A172 (cell line): Measurements from ENCODE around the gene HOXB9. TPM values are rescaled to one million over a fixed set of nuclear protein-coding genes. Genes with fewer than 3 reads are reported as not detected.

Experiments used
- DNase-seq: peaks from one replicate; pipeline ENCODE4 v3.0.0-alpha.2; 2015; ENCODE audit warnings: low spot score
- total RNA-seq: library from RNA; depleted of rRNA; stranded (reverse); fragments of >200 nt; shearing (Covaris generic); gene quantifications from 2 replicates; pipeline ENCODE4 v1.2.3, GENCODE V29; 2014

HOXB9 gene
- total RNA-seq, 1 experiment from 2014 or later, result 8.3 TPM

GRCh38 chr17:48597778-48598631, 28.2 kb downstream of the HOXB9 start:
- peak; percentile 91 for DNase-seq

GRCh38 chr17:48597528-48597777, 28.7 kb downstream of the HOXB9 start:
- no peak for DNase-seq

GRCh38 chr17:48596735-48597527, 29.2 kb downstream of the HOXB9 start:
- peak; percentile 83 for DNase-seq

- peak; percentile 53 for DNase-seq
These were observed 30.0 kb downstream of the HOXB9 start for GRCh38 chr17:48596000-48596734.

- DNase-seq, result peak; percentile 39
These were observed 30.7 kb downstream of the HOXB9 start for GRCh38 chr17:48595278-48595999.

- peak; percentile 31 for DNase-seq
These were observed 31.4 kb downstream of the HOXB9 start for GRCh38 chr17:48594538-48595277.

- peak; percentile 96 for DNase-seq
These were observed 32.2 kb downstream of the HOXB9 start for GRCh38 chr17:48593840-48594537.

- no peak for DNase-seq
These were observed 32.9 kb downstream of the HOXB9 start, which contains the start of gene HOXB5 for GRCh38 chr17:48593126-48593829. TSS of gene HOXB5 (minus strand) at chr17:48593779. CDS start at chr17:48593682, 97 bp downstream.

- no peak for DNase-seq
These were observed 33.6 kb downstream of the HOXB9 start for GRCh38 chr17:48592577-48592976.

- peak; percentile 30 for DNase-seq
These were observed 34.1 kb downstream of the HOXB9 start for GRCh38 chr17:48592057-48592514.

GRCh38 chr17:48591255-48592056, 34.7 kb downstream of the HOXB9 start:
- peak; percentile 29 for DNase-seq

- DNase-seq, result peak; percentile 44
These were observed 35.5 kb downstream of the HOXB9 start for GRCh38 chr17:48590607-48591161.

GRCh38 chr17:48589831-48590606, 36.1 kb downstream of the HOXB9 start, which contains the start of gene HOXB3:
TSS of gene HOXB3 (minus strand) at chr17:48590241. CDS start at chr17:48552474, 37,767 bp downstream.
- peak; percentile 94 for DNase-seq

GRCh38 chr17:48589060-48589830, 36.9 kb downstream of the HOXB9 start:
- peak; percentile 66 for DNase-seq

GRCh38 chr17:48588528-48588927, 37.6 kb downstream of the HOXB9 start:
- DNase-seq, result peak; percentile 43

- peak; percentile 59 for DNase-seq
These were observed 38.1 kb downstream of the HOXB9 start for GRCh38 chr17:48588074-48588415.
